GM21360 (cell line): ENCODE data around the gene STEAP3.

Source experiments
- ATAC-seq: cut with Tn5 transposase; IDR thresholded peaks from one replicate; pipeline ENCODE4 v1.9.1; 2021; ENCODE audit warnings: mild to moderate bottlenecking, moderate library complexity; ENCODE audit not compliant: unreplicated experiment

Gene STEAP3

GRCh38 chr2:119225105-119225865 lies 1.7 kb downstream of the STEAP3 start:
- ATAC-seq: no peak

DNA sequence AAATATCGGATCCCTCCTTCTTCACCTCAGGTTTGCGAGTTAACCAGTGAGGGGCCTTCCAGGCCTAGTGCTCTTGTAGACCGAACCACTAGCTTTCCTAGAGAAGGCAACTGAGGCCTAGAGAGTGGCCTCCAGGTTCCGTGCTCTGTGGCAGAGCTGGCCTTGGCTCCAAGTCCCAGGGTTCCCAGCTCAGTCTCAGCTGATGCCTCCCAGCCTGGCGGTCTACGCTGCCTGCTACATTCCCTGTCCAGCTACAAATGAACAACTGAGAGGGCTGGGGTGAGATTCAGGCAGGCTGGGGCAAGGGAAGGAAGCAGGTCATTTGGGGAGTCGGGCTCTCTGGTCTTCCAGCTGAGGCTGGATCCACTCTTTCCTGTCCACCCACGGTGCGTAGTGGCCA lies 2.3 kb downstream of the STEAP3 start:
- ATAC-seq: no peak

DNA sequence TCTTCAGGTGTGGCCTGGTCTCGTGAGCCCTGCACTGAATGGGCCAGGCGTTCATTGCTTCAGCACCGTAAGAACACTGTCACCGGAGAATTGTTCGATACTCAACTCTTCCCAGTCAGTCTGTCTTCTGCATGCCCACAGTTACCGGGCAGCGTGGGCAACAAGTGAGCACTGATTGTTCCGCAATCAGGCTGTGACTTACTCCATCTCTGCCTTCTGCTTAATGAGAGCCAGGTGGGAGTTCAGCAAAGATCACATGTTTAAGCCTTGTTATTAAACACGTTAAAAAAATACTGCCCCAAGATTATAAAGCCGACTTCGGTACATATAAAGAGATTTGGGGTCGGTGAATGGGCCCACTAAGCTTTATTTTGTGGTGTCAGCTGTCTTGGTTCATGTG lies 3.7 kb downstream of the STEAP3 start:
- ATAC-seq: no peak

GRCh38 chr2:119228136-119228535 lies 4.5 kb downstream of the STEAP3 start:
- ATAC-seq: no peak

DNA sequence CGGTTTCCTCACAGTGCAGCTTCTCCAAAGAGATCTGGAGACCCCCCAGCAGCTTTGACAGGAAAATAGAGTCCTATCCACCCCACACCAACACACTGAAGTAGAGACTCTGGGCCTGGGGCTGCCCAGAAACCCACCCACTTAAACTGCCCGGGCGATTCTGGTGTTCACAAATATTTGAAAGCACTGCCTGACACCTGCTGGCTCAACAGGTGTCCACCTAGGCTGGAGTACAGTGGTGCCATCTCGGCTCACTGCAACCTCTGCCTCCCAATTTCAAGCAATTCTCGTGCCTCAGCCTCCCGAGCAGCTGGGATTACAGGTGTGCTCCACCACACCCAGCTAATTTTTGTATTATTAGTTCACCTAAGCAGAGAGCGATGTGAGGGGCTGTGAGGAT lies 5.3 kb downstream of the STEAP3 start:
- no peak for ATAC-seq

GRCh38 chr2:119229716-119230115 lies 6.1 kb downstream of the STEAP3 start:
- ATAC-seq: no peak

DNA sequence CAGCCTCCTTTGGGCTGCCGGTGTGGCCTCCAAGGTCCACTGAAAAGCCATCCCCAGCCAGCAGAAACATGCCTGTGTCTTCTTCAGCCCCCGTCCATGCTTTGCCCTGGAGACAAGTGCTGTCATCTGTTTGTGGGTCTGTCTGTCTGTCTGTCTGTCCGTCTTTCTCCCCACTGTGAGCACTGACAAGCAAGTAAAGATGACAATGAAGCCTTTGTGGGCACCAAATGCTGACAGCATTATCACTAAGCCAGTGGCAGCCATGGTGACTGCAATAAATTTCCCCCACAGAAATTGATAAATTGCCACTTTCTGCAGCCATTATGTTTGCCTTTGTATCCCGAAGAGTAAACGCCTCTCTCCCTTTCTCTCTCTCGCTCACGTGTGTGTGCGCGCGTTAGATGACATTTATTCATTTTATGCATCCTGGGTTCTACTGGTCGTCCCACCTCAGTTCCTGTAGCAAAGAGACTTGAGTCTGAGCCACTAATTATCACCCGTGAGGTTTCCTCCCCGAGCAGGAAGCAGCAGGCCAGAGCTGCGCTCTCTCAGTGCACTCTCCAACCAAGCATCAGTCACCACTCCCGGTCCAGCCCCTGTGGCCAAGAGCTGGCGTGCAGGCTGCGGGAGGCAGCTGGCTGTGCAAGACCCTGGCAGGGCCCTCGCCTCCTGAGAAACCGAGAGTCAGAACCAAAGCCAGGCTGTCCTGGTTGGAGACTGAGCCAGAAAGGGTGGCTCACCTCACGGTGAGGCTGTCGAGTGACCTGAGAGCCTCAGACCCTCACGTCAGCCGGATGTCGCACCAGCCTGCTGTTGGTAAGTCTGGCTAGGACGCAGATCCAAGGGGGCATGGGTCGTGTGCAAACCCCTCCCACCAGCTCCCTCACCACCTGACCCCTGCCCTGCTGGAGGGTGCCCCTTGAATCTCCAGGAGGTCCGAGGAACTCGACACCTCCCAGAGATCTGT lies 6.9 kb downstream of the STEAP3 start:
- no peak for ATAC-seq

DNA sequence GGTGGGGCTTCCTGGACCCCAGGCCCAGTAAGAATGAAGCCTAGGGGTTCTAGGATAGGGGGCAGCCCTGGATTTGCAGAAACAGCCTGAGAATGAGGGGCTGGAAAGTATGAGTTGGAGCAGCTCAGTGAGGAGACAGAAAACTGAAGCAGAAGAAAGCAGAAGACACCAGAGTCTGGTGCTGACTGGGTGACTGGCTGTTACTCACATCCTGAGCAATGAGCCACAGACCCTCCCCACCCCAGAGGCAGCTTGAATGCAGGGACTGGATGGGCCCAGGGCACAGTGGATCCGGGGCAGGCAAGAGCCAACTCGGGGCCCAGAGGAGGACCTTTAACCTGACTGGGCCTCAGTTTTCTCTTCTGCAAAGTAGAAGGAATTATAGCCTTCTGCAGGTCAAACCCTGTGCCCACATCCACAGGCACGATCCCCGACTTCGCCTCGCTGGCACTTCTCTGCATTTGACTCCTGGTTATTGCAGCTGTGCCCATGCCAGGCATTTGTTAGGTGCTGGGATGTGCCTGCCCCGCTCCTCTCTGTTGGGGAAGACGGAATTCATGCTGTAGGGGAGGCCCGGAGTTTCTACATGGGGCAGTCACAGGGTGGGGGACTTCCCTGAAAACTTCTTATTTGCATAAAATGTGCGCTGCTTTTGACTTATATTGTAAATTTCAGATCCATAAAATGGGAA lies 8.5 kb downstream of the STEAP3 start:
- no peak for ATAC-seq

GRCh38 chr2:119232666-119232993 lies 9.0 kb downstream of the STEAP3 start:
- no peak for ATAC-seq

- peak; percentile 64 for ATAC-seq
Observed at GRCh38 chr2:119233326-119234020, 9.8 kb downstream of the STEAP3 start.

DNA sequence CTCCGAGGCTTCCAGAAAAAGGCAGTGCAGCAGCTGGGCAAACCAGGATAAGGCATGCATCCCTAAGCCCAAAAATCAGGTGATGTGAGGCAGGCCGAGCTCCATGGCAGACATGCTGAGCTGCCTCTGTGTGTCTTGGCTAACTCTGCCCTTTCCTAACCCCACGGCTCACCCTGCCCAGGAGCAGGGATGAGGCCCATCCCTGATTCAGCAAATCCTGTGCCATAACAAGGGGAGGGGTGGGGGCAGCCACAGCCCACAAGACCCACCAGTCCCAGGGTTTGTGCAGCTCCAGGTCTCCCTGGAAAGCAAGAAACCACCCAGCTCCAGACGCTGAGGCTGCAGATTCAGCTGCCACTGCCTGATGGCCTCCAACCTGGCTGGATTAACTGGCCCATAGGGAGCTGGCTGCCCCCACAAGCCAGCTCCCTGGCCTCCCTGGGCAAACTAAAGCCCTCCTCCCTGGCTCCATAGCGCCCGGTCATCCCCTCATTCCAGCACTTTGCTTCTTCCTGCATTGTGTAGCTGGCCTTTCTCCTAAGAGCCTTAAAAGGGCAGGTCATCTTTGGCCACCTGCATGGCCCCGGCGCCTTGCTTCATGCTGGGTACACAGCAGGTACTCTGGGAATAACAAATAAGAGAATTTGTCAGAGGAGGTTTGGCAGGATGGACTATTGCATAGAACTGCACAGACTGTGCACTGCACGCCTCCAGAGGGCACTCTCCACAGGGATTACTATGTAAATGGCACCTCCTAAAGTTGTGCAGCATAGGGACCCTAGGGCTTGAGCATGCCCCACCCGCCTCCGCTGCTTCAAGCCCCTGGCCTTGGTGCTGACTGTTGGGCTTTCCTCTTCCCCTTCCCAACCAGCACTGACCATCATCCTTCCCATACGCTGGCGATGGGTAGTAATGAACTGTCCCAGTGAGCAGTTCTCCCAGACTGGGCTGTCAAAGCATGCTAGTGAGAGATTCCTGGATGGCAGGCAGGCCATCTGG lies 10.7 kb downstream of the STEAP3 start:
- ATAC-seq: no peak

GRCh38 chr2:119236796-119237195 lies 13.2 kb downstream of the STEAP3 start:
- ATAC-seq: no peak

- ATAC-seq: no peak
Observed at GRCh38 chr2:119240311-119241204, 16.9 kb downstream of the STEAP3 start.

DNA sequence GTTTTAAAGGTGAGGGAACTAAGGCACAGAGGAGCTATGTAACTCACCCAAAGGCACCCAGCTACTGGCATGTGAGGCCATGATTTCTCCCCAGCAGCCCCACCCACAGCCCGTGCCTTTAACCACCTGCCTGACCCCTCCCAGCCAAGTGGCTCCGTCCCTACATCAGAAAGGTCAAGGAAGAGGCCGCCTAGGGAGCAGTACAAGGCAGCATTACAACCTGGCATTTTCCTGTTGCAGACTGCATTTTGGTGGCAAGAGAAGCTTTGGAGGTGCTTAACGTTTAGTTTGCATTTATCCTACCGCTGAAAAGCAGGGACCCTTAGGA lies 17.5 kb downstream of the STEAP3 start:
- ATAC-seq: no peak

DNA sequence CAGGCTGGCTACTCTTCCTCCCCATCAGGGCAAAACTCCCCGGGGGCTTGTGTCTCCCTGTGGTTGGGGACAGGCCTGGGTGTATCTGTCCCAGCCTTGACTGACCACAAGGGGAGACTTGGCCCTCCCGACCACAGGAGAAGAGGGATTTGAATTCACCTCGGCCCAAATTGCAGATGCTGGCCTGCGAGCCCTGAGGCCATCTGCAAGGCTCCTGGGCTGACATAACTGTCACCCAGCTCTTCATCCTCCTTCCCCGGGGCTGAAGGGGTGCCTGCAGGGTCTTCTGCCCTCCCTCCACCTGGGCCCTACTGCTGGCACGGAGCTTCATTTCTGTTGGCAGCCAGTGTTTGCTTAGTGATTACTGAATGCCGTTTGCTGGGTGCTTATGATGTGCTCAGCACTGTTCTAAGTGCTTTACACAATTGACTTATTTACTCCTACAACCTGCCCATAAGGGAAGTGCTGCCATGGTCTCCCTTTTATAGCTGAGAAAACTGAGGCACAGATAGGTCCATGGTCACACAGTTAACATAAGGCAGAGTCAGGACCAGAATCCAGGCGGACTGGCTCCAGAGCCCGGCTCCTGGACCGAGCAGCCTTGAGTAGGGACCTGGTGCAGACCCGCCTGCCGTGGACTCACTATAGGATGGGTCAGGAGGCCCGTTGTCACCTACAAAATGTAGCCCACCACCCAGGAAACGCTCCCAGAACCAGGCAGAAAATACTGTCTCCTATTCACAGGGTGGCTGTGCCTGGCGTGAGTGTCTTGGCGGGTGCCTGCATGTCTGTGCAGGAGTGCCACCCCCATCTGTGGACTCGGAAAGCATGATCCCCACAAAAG lies 18.9 kb downstream of the STEAP3 start:
- no peak for ATAC-seq

DNA sequence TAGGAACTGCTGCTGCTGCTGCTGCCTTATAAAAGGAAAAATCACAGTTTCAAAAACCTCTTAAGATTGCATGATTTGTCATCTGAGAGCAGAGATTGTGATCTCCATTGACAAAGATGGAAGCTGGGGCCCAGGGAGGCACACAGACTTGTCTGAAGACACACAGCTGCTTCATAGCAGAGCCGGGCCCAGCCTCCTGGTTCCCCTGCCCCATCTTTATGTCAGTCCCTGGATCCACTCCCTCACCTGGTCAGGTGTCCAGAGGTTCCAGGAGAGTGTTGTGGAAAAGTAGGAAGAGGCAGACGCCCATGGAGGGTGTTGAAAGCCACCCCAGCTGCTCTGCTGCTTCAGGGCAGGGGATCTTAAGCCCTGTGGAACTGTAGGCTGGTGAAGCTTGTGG lies 20.0 kb downstream of the STEAP3 start:
- ATAC-seq: no peak

GRCh38 chr2:119245076-119245840 lies 21.6 kb downstream of the STEAP3 start:
- ATAC-seq: no peak
